ENCODE measurements around the gene CHRNB2.

- TF ChIP-seq EZH2 (IDR thresholded peaks at IDR 0.05; ENCODE audit: borderline replicate concordance, insufficient read depth, low read depth, low read length, poor library complexity, severe bottlenecking) = no peak
- no peak for TF ChIP-seq CTCF (IDR thresholded peaks at IDR 0.05)
Measured at GRCh38 chr1:154584267-154584994, 16.9 kb downstream of the CHRNB2 start.

All from B cell (primary cell).